A549 (cell line): ENCODE results near the gene MARCHF4. TPM values are rescaled to one million over a fixed set of nuclear protein-coding genes. Genes with fewer than 3 reads are reported as not detected.
A peak's percentile ranks its signal among the peaks of the same experiment; 100 is the strongest.

Experiments used
- ATAC-seq, 2 experiments: fragments of 200-7000 bp in 1 of 2; fragments of >200 bp in 1 of 2; cut with Nextera tagmentation in 1 of 2; cut with Tn5 transposase in 1 of 2; 3 replicates each; pipeline versions ENCODE4 v1.8.0 to v1.9.1; 2018 to 2020; ENCODE audit warnings: mild to moderate bottlenecking in 1 of 2, moderate library complexity in 1 of 2
- CTCF ChIA-PET: fragments of 300-600 bp; sonication (Branson Sonifier 250); formaldehyde crosslinking; extraction: SDS; loops from one replicate; lab custom pipeline; 2021; ENCODE audit warnings: antibody characterized with exemption, inconsistent platforms; lab: Yijun Ruan, JAX
- POLR2A ChIA-PET: fragments of 350-600 bp; formaldehyde crosslinking; extraction: SDS; loops from one replicate; lab custom pipeline; 2021; ENCODE audit warnings: antibody characterized with exemption, inconsistent platforms; lab: Yijun Ruan, JAX
- DNase-seq, 2 experiments: peaks; one replicate each; pipeline versions ENCODE4 v3.0.0 to v3.0.0-alpha.2; 2011 to 2016; ENCODE audit warnings: low read depth in 1 of 2, low spot score in 1 of 2
- FAIRE-seq: peaks from 2 replicates; lab custom pipeline; 2011; peaks lifted over from hg19 to GRCh38; lab: Jason Lieb, UNC
- H3K27ac ChIP-seq, 2 experiments: fragments of >200 bp; sonication (Bioruptor Twin); formaldehyde crosslinking; 3 replicates each; pipeline ENCODE4 v1.5.1; 2016 to 2017
- H3K4me1 ChIP-seq: fragments of >200 bp; sonication (Bioruptor Twin); formaldehyde crosslinking; 3 replicates; pipeline ENCODE4 v1.6.1; 2016
- H3K4me2 ChIP-seq: fragments of >200 bp; sonication (Bioruptor Twin); formaldehyde crosslinking; 3 replicates; pipeline ENCODE4 v1.6.1; 2016
- H3K4me3 ChIP-seq: fragments of >200 bp; sonication (Bioruptor Twin); formaldehyde crosslinking; 3 replicates; pipeline ENCODE4 v1.5.1; 2016
- H3K9me3 ChIP-seq: fragments of >200 bp; sonication (Bioruptor Twin); formaldehyde crosslinking; 3 replicates; pipeline ENCODE4 v1.6.1; 2016
- BCL3 ChIP-seq: fragments of >200 bp; sonication (Bioruptor Twin); formaldehyde crosslinking; IDR thresholded peaks from 3 replicates; pipeline ENCODE4 v1.6.1; 2016
- CBX2 ChIP-seq: fragments of 200-600 bp; sonication (generic); IDR thresholded peaks from 2 replicates; pipeline ENCODE4 v1.6.1; 2016; ENCODE audit warnings: low read depth, mild to moderate bottlenecking, borderline replicate concordance
- CEBPB ChIP-seq, 2 experiments: fragments of >200 bp in 1 of 2; sonication (Bioruptor Twin) in 1 of 2; formaldehyde crosslinking in 1 of 2; IDR thresholded peaks; 2 replicates each; pipeline ENCODE4 v1.6.1; 2012 to 2016
- CHD2 ChIP-seq: fragments of 150-350 bp; IDR thresholded peaks from 2 replicates; pipeline ENCODE4 v1.6.1; 2014; ENCODE audit warnings: low read length; ENCODE audit not compliant: partially characterized antibody
- CHD4 ChIP-seq: fragments of 200-600 bp; sonication (generic); IDR thresholded peaks from 2 replicates; pipeline ENCODE4 v1.6.1; 2016; ENCODE audit warnings: antibody characterized with exemption, mild to moderate bottlenecking, borderline replicate concordance
- ELK1 ChIP-seq: fragments of 150-350 bp; IDR thresholded peaks from 2 replicates; pipeline ENCODE4 v1.6.1; 2014; ENCODE audit warnings: low read depth, mild to moderate bottlenecking, low read length
- EP300 ChIP-seq, 2 experiments: fragments of >200 bp; sonication (Bioruptor Twin); formaldehyde crosslinking; IDR thresholded peaks; 2 replicates in 1 of 2; 3 replicates in 1 of 2; pipeline ENCODE4 v1.6.1; 2016 to 2017
- ESRRA ChIP-seq: fragments of 150-350 bp; IDR thresholded peaks from 2 replicates; pipeline ENCODE4 v1.6.1; 2014; ENCODE audit warnings: mild to moderate bottlenecking, low read length, borderline replicate concordance
- JUN ChIP-seq, 2 experiments: fragments of >200 bp; sonication (Bioruptor Twin); formaldehyde crosslinking; IDR thresholded peaks; 2 replicates in 1 of 2; 3 replicates in 1 of 2; pipeline ENCODE4 v1.6.1; 2016 to 2017
- NR3C1 ChIP-seq: fragments of >200 bp; sonication (Bioruptor Twin); formaldehyde crosslinking; IDR thresholded peaks from 3 replicates; pipeline ENCODE4 v1.6.1; 2017
- PHF8 ChIP-seq: fragments of 200-600 bp; sonication (generic); IDR thresholded peaks from 2 replicates; pipeline ENCODE4 v1.6.1; 2016; ENCODE audit warnings: low read depth, mild to moderate bottlenecking, antibody characterized with exemption, moderate library complexity, borderline replicate concordance
- POLR2AphosphoS2 ChIP-seq: conservative IDR thresholded peaks from 2 replicates; pipeline ENCODE4 v1.6.1; 2012; ENCODE audit warnings: low read length, improper control_type of control experiment, inconsistent platforms
- RCOR1 ChIP-seq: fragments of 150-350 bp; IDR thresholded peaks from 2 replicates; pipeline ENCODE4 v1.6.1; 2014; ENCODE audit warnings: antibody characterized with exemption, low read length, low read depth
- RFX5 ChIP-seq: fragments of 450-650 bp; IDR thresholded peaks from 2 replicates; pipeline ENCODE4 v1.7.1; 2014; ENCODE audit warnings: antibody characterized with exemption, mild to moderate bottlenecking, moderate library complexity
- WGBS: methylation state at CpG from one replicate; pipeline ENCODE4 v1.1.6; 2017; ENCODE audit errors: missing lambda C conversion rate; 5-methylcytosine and 5-hydroxymethylcytosine counted together
- polyA plus RNA-seq, 4 experiments: library from polyadenylated mRNA; depleted of rRNA in 3 of 4; stranded (reverse); fragments of >200 nt; fragmentation: RNase III in 1 of 4; extraction: RNeasy Plus Mini Kit Qiagen cat#74134 plus additional on column Dnase treatment in 1 of 4; gene quantifications; 2 replicates in 3 of 4; 3 replicates in 1 of 4; pipeline ENCODE4 v1.2.3, GENCODE V29; 2011 to 2017
- TF ChIP-seq, protein P1 (sequence below): fragments of 200-600 bp; sonication (generic); IDR thresholded peaks from 2 replicates; pipeline ENCODE4 v1.6.1; 2016; ENCODE audit warnings: antibody characterized with exemption, mild to moderate bottlenecking, moderate library complexity
- TF ChIP-seq, protein P2 (sequence below): fragments of >200 bp; sonication (Bioruptor Twin); formaldehyde crosslinking; IDR thresholded peaks from 3 replicates; pipeline ENCODE4 v1.5.1; 2016

MARCHF4 gene
- polyA plus RNA-seq, 2 of the 4 experiments (the other 2 are of a cell fraction) = 1.7 to 9.1 TPM

DNA sequence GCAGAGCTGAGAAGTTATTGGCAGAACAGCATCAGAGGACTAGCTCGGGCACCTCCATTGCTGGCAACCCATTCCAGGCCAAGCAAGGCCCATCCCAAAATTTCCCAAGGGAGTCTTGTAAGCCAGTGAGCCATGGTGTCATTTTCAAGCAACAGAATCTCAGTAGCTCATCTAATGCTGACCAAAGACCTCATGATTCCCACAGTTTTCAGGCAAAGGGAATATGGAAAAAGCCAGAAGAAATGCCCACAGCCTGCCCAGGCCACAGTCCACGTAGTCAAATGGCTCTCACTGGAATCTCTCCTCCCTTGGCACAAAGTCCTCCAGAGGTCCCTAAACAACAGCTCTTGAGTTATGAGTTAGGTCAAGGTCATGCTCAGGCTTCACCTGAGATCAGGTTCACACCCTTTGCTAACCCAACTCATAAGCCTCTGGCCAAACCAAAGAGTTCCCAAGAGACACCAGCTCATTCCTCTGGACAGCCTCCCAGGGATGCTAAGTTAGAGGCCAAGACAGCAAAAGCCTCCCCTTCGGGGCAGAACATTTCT is 42.6 kb upstream of the MARCHF4 start:
- Histone ChIP-seq H3K4me2 (no peak overlapping the region), H3K4me1 (peaks cover 9% of the 10 kb centered on the region; the same call in 2 of the 3 replicates)
- DNase-seq = no peak
- POLR2A ChIA-PET = interaction anchor here (0.6 kb wide), 1 partner anchor 10 kb away, joined by 3 read pairs; no protein-coding TSS in a partner anchor
- TF ChIP-seq, protein P1, sequence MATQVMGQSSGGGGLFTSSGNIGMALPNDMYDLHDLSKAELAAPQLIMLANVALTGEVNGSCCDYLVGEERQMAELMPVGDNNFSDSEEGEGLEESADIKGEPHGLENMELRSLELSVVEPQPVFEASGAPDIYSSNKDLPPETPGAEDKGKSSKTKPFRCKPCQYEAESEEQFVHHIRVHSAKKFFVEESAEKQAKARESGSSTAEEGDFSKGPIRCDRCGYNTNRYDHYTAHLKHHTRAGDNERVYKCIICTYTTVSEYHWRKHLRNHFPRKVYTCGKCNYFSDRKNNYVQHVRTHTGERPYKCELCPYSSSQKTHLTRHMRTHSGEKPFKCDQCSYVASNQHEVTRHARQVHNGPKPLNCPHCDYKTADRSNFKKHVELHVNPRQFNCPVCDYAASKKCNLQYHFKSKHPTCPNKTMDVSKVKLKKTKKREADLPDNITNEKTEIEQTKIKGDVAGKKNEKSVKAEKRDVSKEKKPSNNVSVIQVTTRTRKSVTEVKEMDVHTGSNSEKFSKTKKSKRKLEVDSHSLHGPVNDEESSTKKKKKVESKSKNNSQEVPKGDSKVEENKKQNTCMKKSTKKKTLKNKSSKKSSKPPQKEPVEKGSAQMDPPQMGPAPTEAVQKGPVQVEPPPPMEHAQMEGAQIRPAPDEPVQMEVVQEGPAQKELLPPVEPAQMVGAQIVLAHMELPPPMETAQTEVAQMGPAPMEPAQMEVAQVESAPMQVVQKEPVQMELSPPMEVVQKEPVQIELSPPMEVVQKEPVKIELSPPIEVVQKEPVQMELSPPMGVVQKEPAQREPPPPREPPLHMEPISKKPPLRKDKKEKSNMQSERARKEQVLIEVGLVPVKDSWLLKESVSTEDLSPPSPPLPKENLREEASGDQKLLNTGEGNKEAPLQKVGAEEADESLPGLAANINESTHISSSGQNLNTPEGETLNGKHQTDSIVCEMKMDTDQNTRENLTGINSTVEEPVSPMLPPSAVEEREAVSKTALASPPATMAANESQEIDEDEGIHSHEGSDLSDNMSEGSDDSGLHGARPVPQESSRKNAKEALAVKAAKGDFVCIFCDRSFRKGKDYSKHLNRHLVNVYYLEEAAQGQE = no peak
- TF ChIP-seq ELK1 (no peak), NR3C1 (no peak), EP300 (IDR thresholded peaks at IDR 0.05) (no peak), PHF8 (no peak), CBX2 (no peak), CHD4 (no peak), ESRRA (no peak), RFX5 (no peak), CEBPB (IDR thresholded peaks at IDR 0.05) (no peak)
- TF ChIP-seq, protein P2, sequence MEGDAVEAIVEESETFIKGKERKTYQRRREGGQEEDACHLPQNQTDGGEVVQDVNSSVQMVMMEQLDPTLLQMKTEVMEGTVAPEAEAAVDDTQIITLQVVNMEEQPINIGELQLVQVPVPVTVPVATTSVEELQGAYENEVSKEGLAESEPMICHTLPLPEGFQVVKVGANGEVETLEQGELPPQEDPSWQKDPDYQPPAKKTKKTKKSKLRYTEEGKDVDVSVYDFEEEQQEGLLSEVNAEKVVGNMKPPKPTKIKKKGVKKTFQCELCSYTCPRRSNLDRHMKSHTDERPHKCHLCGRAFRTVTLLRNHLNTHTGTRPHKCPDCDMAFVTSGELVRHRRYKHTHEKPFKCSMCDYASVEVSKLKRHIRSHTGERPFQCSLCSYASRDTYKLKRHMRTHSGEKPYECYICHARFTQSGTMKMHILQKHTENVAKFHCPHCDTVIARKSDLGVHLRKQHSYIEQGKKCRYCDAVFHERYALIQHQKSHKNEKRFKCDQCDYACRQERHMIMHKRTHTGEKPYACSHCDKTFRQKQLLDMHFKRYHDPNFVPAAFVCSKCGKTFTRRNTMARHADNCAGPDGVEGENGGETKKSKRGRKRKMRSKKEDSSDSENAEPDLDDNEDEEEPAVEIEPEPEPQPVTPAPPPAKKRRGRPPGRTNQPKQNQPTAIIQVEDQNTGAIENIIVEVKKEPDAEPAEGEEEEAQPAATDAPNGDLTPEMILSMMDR = no peak
- TF ChIP-seq, all 56 proteins: peak for 0
- H3K4me3 ChIP-seq = no peak overlapping the region
- 85% methylated on average over 3 of the region's 3 CpGs for WGBS
- H3K27ac ChIP-seq = no peak overlapping the region
- FAIRE-seq (no peak), ATAC-seq (no peak)
- CTCF ChIA-PET = interaction anchor here (1.0 to 4.1 kb wide), 4 partner anchors 9 to 87 kb away, joined by 3 to 31 read pairs (median 4); no protein-coding TSS in a partner anchor
- H3K9me3 ChIP-seq = no peaks in the 10 kb centered on the region

GRCh38 chr2:216413882-216414281 is 41.6 kb upstream of the MARCHF4 start:
- Histone ChIP-seq H3K27ac (no peak overlapping the region), H3K4me2 (peak overlapping the region; percentile 87; the same call in 1 of the 3 replicates), H3K9me3 (no peaks in the 10 kb centered on the region), H3K4me3 (no peak overlapping the region), H3K4me1 (peaks cover 9% of the 10 kb centered on the region; the same call in 2 of the 3 replicates)
- DNase-seq (no peak), ATAC-seq (no peak), FAIRE-seq (no peak)
- CTCF ChIA-PET = interaction anchor here (1.0 to 4.1 kb wide), 2 partner anchors 10 kb away, joined by 3 to 31 read pairs; no protein-coding TSS in a partner anchor
- WGBS = 96% methylated on average over 5 of the region's 5 CpGs
- POLR2A ChIA-PET = no interaction called here
- no peak for TF ChIP-seq CHD4
- no peak for TF ChIP-seq CHD2
- no peak for TF ChIP-seq POLR2AphosphoS2
- TF ChIP-seq BCL3 = no peak
- TF ChIP-seq JUN (IDR thresholded peaks at IDR 0.05) = no peak
- no peak for TF ChIP-seq RCOR1
